LHCN-M2 (cell line): ENCODE results near the gene GRIN2A. TPM values are rescaled to one million over a fixed set of nuclear protein-coding genes. Genes with fewer than 3 reads are reported as not detected.

Source experiments
- DNase-seq: peaks from one replicate; pipeline ENCODE4 v3.0.0-alpha.2; 2012; ENCODE audit warnings: low read depth
- total RNA-seq: library from RNA; depleted of rRNA; stranded (reverse); fragments of >200 nt; gene quantifications from 2 replicates; pipeline ENCODE4 v1.2.3, GENCODE V29; 2014

GRIN2A gene
- total RNA-seq, 1 experiment from 2014 or later = not detected

GRCh38 chr16:10181196-10182162, 749 bp downstream of the GRIN2A start:
- DNase-seq = no peak

- no peak for DNase-seq
Observed at GRCh38 chr16:10180771-10181163, 1.5 kb downstream of the GRIN2A start.

- no peak for DNase-seq
Observed at GRCh38 chr16:10180042-10180770, 2.0 kb downstream of the GRIN2A start.

- no peak for DNase-seq
Observed at GRCh38 chr16:10178526-10178925, 3.7 kb downstream of the GRIN2A start.

GRCh38 chr16:10178080-10178479, 4.1 kb downstream of the GRIN2A start:
- DNase-seq = no peak

GRCh38 chr16:10172848-10173655, 9.2 kb downstream of the GRIN2A start:
- DNase-seq = no peak

GRCh38 chr16:10171221-10171620, 11.0 kb downstream of the GRIN2A start:
- DNase-seq = no peak

GRCh38 chr16:10169904-10170410, 12.3 kb downstream of the GRIN2A start:
- no peak for DNase-seq

- DNase-seq = no peak
Observed at GRCh38 chr16:10169031-10169430, 13.2 kb downstream of the GRIN2A start.

GRCh38 chr16:10168258-10168657, 14.0 kb downstream of the GRIN2A start:
- DNase-seq = no peak

GRCh38 chr16:10165643-10166042, 16.6 kb downstream of the GRIN2A start:
- no peak for DNase-seq

GRCh38 chr16:10162981-10163380, 19.2 kb downstream of the GRIN2A start:
- no peak for DNase-seq

- no peak for DNase-seq
Observed at GRCh38 chr16:10156099-10156498, 26.1 kb downstream of the GRIN2A start.

- no peak for DNase-seq
Observed at GRCh38 chr16:10154389-10154788, 27.8 kb downstream of the GRIN2A start.

GRCh38 chr16:10153985-10154384, 28.2 kb downstream of the GRIN2A start:
- no peak for DNase-seq

- no peak for DNase-seq
Observed at GRCh38 chr16:10151718-10152117, 30.5 kb downstream of the GRIN2A start.

- DNase-seq = no peak
Observed at GRCh38 chr16:10150906-10151305, 31.3 kb downstream of the GRIN2A start.

GRCh38 chr16:10145542-10146035, 36.6 kb downstream of the GRIN2A start:
- no peak for DNase-seq

- no peak for DNase-seq
Observed at GRCh38 chr16:10141671-10142070, 40.6 kb downstream of the GRIN2A start.

GRCh38 chr16:10138881-10139280, 43.3 kb downstream of the GRIN2A start:
- DNase-seq = no peak

- DNase-seq = no peak
Observed at GRCh38 chr16:10137341-10137740, 44.9 kb downstream of the GRIN2A start.
